ENCODE measurements around the gene TTC27. TPM values are rescaled to one million over a fixed set of nuclear protein-coding genes. Genes with fewer than 3 reads are reported as not detected.
"Not testable (repeated sequence)": the region's sequence is repeated elsewhere in the genome, so short reads cannot be mapped to it uniquely, and the experiment has no call there.

TTC27 gene
- total RNA-seq, 1 donor from 2014 or later: 7.5 TPM

DNA sequence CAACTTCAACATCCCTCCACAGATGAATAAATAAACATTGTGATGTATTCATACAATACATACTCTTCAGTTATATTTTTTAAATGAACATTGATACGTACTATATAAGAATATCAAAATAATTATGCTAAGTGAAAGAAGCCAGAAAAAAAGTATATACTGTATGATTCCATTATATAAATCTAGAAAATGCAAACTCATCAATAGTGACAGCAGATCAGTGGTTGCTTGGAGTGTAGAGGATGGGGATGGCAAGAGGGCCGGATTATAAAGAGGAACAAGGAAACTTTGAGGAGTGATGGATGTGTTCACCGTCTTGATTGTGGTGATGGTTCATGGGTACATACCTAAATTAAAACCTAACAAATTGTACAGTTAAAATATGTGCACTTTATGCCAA is 3.0 kb upstream of the TTC27 start:
- Histone ChIP-seq H3K36me3 (peaks cover 9% of the 10 kb centered on the region), H3K4me3 (no peak overlapping the region), H3K27me3 (ENCODE audit: low read depth) (no peaks in the 10 kb centered on the region), H3K9me3 (replicated peaks) (no peaks in the 10 kb centered on the region), H3K27ac (replicated peaks) (no peak overlapping the region), H3K4me1 (peaks cover 42% of the 10 kb centered on the region)
- intact Hi-C loops (cut with micrococcal nuclease): no loop called here
- TF ChIP-seq, protein P1, sequence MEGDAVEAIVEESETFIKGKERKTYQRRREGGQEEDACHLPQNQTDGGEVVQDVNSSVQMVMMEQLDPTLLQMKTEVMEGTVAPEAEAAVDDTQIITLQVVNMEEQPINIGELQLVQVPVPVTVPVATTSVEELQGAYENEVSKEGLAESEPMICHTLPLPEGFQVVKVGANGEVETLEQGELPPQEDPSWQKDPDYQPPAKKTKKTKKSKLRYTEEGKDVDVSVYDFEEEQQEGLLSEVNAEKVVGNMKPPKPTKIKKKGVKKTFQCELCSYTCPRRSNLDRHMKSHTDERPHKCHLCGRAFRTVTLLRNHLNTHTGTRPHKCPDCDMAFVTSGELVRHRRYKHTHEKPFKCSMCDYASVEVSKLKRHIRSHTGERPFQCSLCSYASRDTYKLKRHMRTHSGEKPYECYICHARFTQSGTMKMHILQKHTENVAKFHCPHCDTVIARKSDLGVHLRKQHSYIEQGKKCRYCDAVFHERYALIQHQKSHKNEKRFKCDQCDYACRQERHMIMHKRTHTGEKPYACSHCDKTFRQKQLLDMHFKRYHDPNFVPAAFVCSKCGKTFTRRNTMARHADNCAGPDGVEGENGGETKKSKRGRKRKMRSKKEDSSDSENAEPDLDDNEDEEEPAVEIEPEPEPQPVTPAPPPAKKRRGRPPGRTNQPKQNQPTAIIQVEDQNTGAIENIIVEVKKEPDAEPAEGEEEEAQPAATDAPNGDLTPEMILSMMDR (IDR thresholded peaks at IDR 0.05; ENCODE audit: borderline replicate concordance): no peak
- no peak for DNase-seq

DNA sequence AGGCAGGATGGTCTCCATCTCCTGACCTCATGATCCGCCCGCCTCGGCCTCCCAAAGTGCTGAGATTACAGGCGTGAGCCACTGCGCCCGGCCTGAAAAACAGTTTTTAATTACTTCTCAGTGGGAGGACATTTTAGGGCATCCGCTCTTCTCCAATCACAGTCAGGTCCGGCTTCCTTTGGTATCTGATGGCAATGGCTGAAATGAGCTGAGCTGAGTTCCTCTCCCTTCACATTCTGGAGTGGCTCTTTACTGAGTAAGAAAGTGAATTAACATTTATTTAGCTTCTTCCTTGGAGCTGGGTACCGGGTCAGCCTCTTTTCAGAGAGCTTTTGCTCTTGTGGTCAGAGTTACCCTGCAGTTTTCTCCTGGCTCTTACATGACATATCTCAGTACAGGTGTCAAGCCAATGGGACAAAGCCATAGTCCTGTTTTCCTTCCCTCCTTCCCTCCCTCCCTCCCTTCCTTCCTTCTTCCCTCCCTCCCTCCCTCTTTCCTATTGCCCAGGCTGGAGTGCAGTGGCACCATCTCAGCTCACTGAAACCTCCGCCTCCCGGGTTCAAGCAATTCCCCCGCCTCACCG is 1.1 kb upstream of the TTC27 start:
- no peaks in the 10 kb centered on the region for H3K9me3 ChIP-seq (replicated peaks)
- TF ChIP-seq, protein P1 (IDR thresholded peaks at IDR 0.05; ENCODE audit: borderline replicate concordance): no peak
- H3K27ac ChIP-seq (replicated peaks): no peak overlapping the region
- no peak for DNase-seq
- H3K4me3 ChIP-seq: peak overlapping the region; percentile 98
- peaks cover 46% of the 10 kb centered on the region for H3K4me1 ChIP-seq
- peaks cover 25% of the 10 kb centered on the region for H3K36me3 ChIP-seq
- H3K27me3 ChIP-seq (ENCODE audit: low read depth): no peaks in the 10 kb centered on the region
- intact Hi-C loops (cut with micrococcal nuclease): no loop called here

DNA sequence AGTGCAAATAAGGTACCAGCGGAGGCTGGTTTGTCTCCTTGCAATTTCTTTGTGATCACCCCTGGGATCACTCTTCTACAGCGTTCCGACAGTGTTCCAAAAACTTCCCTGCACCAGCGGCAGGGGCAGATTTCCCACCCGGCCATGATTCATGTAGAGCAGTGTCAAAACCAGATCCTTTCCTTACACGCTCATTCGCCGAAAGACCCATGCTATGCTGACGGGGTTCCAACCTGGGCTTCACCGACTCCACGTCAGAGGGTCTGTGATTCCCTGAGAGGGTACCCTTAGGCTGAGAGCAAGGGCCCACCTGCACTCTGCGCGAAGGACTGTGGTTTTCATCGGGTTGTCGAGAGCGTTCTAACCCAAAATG is 423 bp upstream of the TTC27 start:
- Histone ChIP-seq H3K4me3 (peak overlapping the region; percentile 98), H3K9me3 (replicated peaks) (no peaks in the 10 kb centered on the region), H3K4me1 (peaks cover 40% of the 10 kb centered on the region), H3K27ac (replicated peaks) (peak overlapping the region; percentile 81), H3K27me3 (ENCODE audit: low read depth) (no peaks in the 10 kb centered on the region), H3K36me3 (peaks cover 25% of the 10 kb centered on the region)
- intact Hi-C loops (cut with micrococcal nuclease): no loop called here
- TF ChIP-seq, protein P1 (IDR thresholded peaks at IDR 0.05; ENCODE audit: borderline replicate concordance): peak; percentile 42
- peak; percentile 28 for DNase-seq

DNA sequence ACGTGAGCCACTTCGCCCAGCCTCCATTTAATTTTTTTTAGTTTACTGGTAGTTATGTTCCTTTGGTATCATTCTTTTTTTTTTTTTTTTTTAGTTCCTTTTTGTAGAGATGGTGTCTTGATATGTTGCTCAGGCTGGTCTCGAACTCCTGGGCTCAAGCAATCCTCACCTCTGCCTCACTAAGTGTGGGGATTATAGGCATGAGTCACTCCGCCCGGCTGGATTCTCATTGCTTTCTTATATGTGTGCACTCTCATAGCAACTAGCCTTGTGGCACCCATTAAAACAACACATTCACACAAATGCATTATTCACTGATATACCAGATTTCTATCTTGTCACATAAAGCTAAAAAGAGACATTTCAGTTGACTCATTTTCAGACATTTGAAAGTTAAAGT is 4.2 kb downstream of the TTC27 start:
- Histone ChIP-seq H3K4me3 (no peak overlapping the region), H3K36me3 (peaks cover 71% of the 10 kb centered on the region), H3K9me3 (replicated peaks) (no peaks in the 10 kb centered on the region), H3K27ac (replicated peaks) (no peak overlapping the region), H3K4me1 (peaks cover 30% of the 10 kb centered on the region), H3K27me3 (ENCODE audit: low read depth) (no peaks in the 10 kb centered on the region)
- intact Hi-C loops (cut with micrococcal nuclease): no loop called here
- TF ChIP-seq, protein P1 (IDR thresholded peaks at IDR 0.05; ENCODE audit: borderline replicate concordance): no peak
- no peak for DNase-seq

DNA sequence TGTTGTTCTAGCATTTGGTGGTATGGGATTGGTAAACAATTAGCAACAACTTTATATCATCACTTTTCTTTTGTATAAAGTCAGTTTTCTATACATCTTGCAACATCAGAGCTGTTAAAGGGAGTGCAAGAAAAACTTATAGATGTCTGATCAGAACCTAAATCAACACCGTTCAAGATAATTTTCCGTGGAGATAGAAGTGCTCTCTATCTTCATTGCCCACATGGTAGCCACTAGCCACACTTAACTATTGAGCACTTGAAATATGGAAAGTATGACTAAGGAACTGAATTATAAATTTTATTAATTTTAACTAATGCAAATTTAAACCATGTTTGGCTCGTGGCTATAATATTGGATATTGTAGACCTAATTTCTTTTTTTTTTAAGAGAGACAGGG is 5.2 kb downstream of the TTC27 start:
- TF ChIP-seq, protein P1 (IDR thresholded peaks at IDR 0.05; ENCODE audit: borderline replicate concordance): no peak
- Histone ChIP-seq H3K4me3 (no peak overlapping the region), H3K4me1 (peaks cover 22% of the 10 kb centered on the region), H3K36me3 (peaks cover 80% of the 10 kb centered on the region), H3K27me3 (ENCODE audit: low read depth) (no peaks in the 10 kb centered on the region), H3K27ac (replicated peaks) (no peak overlapping the region), H3K9me3 (replicated peaks) (no peaks in the 10 kb centered on the region)
- DNase-seq: no peak
- intact Hi-C loops (cut with micrococcal nuclease): no loop called here

DNA sequence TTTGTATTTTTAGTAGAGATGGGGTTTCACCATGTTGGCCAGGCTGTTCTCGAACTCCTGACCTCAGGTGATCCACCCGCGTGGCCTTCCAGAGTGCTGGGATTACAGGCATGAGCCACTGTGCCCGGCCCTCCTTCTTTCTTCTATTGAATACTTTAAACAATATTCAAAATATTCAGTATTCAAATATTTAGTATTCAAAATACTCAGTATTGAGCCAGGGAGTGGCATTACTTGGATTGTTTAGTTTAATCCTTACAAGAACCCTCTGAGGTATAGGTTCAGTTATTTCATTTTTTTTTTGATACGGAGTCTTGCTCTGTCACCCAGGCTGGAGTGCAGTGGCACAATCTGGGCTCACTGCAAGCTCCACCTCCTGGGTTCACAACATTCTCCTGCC is 10.7 kb downstream of the TTC27 start:
- intact Hi-C loops (cut with micrococcal nuclease); H3K9me3 ChIP-seq (replicated peaks); H3K4me1 ChIP-seq; DNase-seq; H3K4me3 ChIP-seq; H3K27me3 ChIP-seq (ENCODE audit: low read depth); H3K27ac ChIP-seq (replicated peaks): not testable (repeated sequence)
- H3K36me3 ChIP-seq: peaks cover 100% of the 10 kb centered on the region
